H1 (cell line): Measurements from ENCODE around the gene CRTC3. TPM values are rescaled to one million over a fixed set of nuclear protein-coding genes. Genes with fewer than 3 reads are reported as not detected.
"Not testable (repeated sequence)": the region's sequence is repeated elsewhere in the genome, so short reads cannot be mapped to it uniquely, and the experiment has no call there.

Experiments used
- CTCF ChIA-PET: fragments of 300-600 bp; sonication (Branson Sonifier 250); formaldehyde crosslinking; loops from one replicate; lab custom pipeline; 2021; ENCODE audit not compliant: partially characterized antibody; lab: Charles Lee
- POLR2A ChIA-PET: fragments of 300-600 bp; sonication (Branson Sonifier 250); formaldehyde crosslinking; loops from one replicate; lab custom pipeline; 2021; ENCODE audit warnings: inconsistent platforms; ENCODE audit not compliant: partially characterized antibody; lab: Charles Lee
- DNase-seq, 2 experiments: peaks; one replicate each; pipeline versions ENCODE4 v3.0.0 to v3.0.0-alpha.2; 2010 to 2022; ENCODE audit warnings: low spot score in 2 of 2, low read depth in 1 of 2, mixed read lengths in 1 of 2
- FAIRE-seq: peaks from 2 replicates; lab custom pipeline; 2011; peaks lifted over from hg19 to GRCh38; lab: Jason Lieb, UNC
- H2AFZ ChIP-seq: 2 replicates; pipeline ENCODE4 v1.8.1; 2012; ENCODE audit warnings: low read length, inconsistent platforms
- H2AK5ac ChIP-seq: 2 replicates; pipeline ENCODE4 v1.6.1; 2013; ENCODE audit warnings: low read depth, low read length
- H2BK120ac ChIP-seq: replicated peaks from 2 replicates; pipeline ENCODE3; 2013; ENCODE audit warnings: low read depth, low read length, inconsistent platforms
- H2BK12ac ChIP-seq: 2 replicates; pipeline ENCODE4 v1.6.1; 2013; ENCODE audit warnings: low read depth, low read length
- H2BK15ac ChIP-seq: 2 replicates; pipeline ENCODE4 v1.6.1; 2013; ENCODE audit warnings: low read length
- H2BK20ac ChIP-seq: 2 replicates; pipeline ENCODE4 v1.6.1; 2013; ENCODE audit warnings: low read length
- H2BK5ac ChIP-seq: 2 replicates; pipeline ENCODE4 v1.6.1; 2013; ENCODE audit warnings: low read depth, low read length
- H3K14ac ChIP-seq: 2 replicates; pipeline ENCODE4 v1.6.1; 2013; ENCODE audit warnings: inconsistent platforms; ENCODE audit not compliant: insufficient read length
- H3K18ac ChIP-seq: 2 replicates; pipeline ENCODE4 v1.6.1; 2013; ENCODE audit warnings: low read length; ENCODE audit errors: extremely low read depth
- H3K23ac ChIP-seq: 2 replicates; pipeline ENCODE4 v1.6.1; 2013; ENCODE audit warnings: inconsistent platforms; ENCODE audit not compliant: insufficient read length
- H3K23me2 ChIP-seq: 2 replicates; pipeline ENCODE4 v1.6.1; 2013; ENCODE audit warnings: low read depth, low read length
- H3K27ac ChIP-seq: 2 replicates; pipeline ENCODE4 v1.6.1; 2011; ENCODE audit warnings: low read depth, low read length, inconsistent platforms
- H3K27me3 ChIP-seq, 4 experiments: replicated peaks in 1 of 4; 1 replicate in 1 of 4; 2 replicates in 3 of 4; pipeline versions ENCODE4 v1.6.1 to v1.8.1; 2011 to 2013; ENCODE audit warnings: low read length in 3 of 4, mild to moderate bottlenecking in 3 of 4, inconsistent platforms in 2 of 4, mixed read lengths in 2 of 4, moderate library complexity in 1 of 4; ENCODE audit not compliant: control insufficient read depth in 3 of 4, insufficient read depth in 3 of 4; ENCODE audit errors: extremely low read depth in 1 of 4
- H3K36me3 ChIP-seq, 4 experiments: 2 replicates each; pipeline versions ENCODE4 v1.6.1 to v1.8.1; 2011 to 2013; ENCODE audit warnings: mild to moderate bottlenecking in 4 of 4, low read length in 3 of 4, moderate library complexity in 2 of 4, control low read depth in 1 of 4, inconsistent platforms in 1 of 4; ENCODE audit not compliant: insufficient read depth in 4 of 4, control insufficient read depth in 2 of 4
- H3K4ac ChIP-seq: replicated peaks from 2 replicates; pipeline ENCODE3; 2013; ENCODE audit warnings: low read length, low read depth, mixed read lengths, inconsistent platforms; ENCODE audit not compliant: insufficient read length
- H3K4me1 ChIP-seq, 4 experiments: replicated peaks in 1 of 4; 1 replicate in 1 of 4; 2 replicates in 3 of 4; pipeline versions ENCODE4 v1.6.1 to v1.8.1; 2011 to 2013; ENCODE audit warnings: low read length in 3 of 4, inconsistent platforms in 2 of 4, mixed read lengths in 1 of 4; ENCODE audit not compliant: insufficient read depth in 4 of 4, control insufficient read depth in 3 of 4
- H3K4me2 ChIP-seq, 2 experiments: 2 replicates each; pipeline versions ENCODE4 v1.6.1 to v1.8.1; 2011 to 2013; ENCODE audit warnings: low read depth in 2 of 2, low read length in 2 of 2, control low read depth in 1 of 2, inconsistent platforms in 1 of 2, mild to moderate bottlenecking in 1 of 2; ENCODE audit not compliant: insufficient read depth in 1 of 2
- H3K4me3 ChIP-seq, 4 experiments: fragments of 200-600, 300-600 bp in 1 of 4; sonication (generic), shearing (Covaris generic), sonication (Bioruptor Twin) in 1 of 4; 2 replicates each; pipeline versions ENCODE4 v1.5.1 to v1.8.1; 2011 to 2016; ENCODE audit warnings: low read length in 4 of 4, low read depth in 3 of 4, control low read depth in 2 of 4, inconsistent platforms in 2 of 4, mild to moderate bottlenecking in 2 of 4, mixed read lengths in 1 of 4, moderate library complexity in 1 of 4; ENCODE audit not compliant: insufficient read depth in 2 of 4; ENCODE audit errors: extremely low read depth in 1 of 4
- H3K56ac ChIP-seq: replicated peaks from 2 replicates; pipeline ENCODE3; 2013; ENCODE audit warnings: low read depth, mild to moderate bottlenecking, mixed read lengths, low read length, inconsistent platforms; ENCODE audit not compliant: insufficient read length
- H3K79me1 ChIP-seq: 2 replicates; pipeline ENCODE4 v1.6.1; 2013; ENCODE audit warnings: low read depth, low read length, control low read depth
- H3K79me2 ChIP-seq, 2 experiments: 2 replicates each; pipeline versions ENCODE4 v1.6.1 to v1.8.1; 2012 to 2013; ENCODE audit warnings: low read length in 2 of 2, mild to moderate bottlenecking in 2 of 2, inconsistent platforms in 1 of 2; ENCODE audit not compliant: insufficient read depth in 2 of 2, control insufficient read depth in 1 of 2
- H3K9ac ChIP-seq, 4 experiments: replicated peaks in 1 of 4; 1 replicate in 1 of 4; 2 replicates in 3 of 4; pipeline versions ENCODE4 v1.6.1 to v1.8.1; 2011 to 2013; ENCODE audit warnings: low read depth in 3 of 4, low read length in 3 of 4, control low read depth in 2 of 4, mild to moderate bottlenecking in 2 of 4, moderate library complexity in 2 of 4, inconsistent platforms in 1 of 4; ENCODE audit errors: extremely low read depth in 1 of 4
- H3K9me3 ChIP-seq, 2 experiments: 2 replicates each; pipeline versions ENCODE4 v1.6.1 to v1.8.1; 2012 to 2013; ENCODE audit warnings: mild to moderate bottlenecking in 2 of 2, moderate library complexity in 2 of 2, control low read depth in 1 of 2, inconsistent platforms in 1 of 2, low read depth in 1 of 2, low read length in 1 of 2, mixed read lengths in 1 of 2; ENCODE audit not compliant: insufficient read depth in 2 of 2
- H4K20me1 ChIP-seq, 2 experiments: replicated peaks in 1 of 2; 2 replicates each; pipeline versions ENCODE3 to v1.8.1; 2011 to 2013; ENCODE audit warnings: inconsistent platforms in 2 of 2, low read length in 2 of 2, mild to moderate bottlenecking in 1 of 2; ENCODE audit not compliant: insufficient read depth in 2 of 2, control insufficient read depth in 1 of 2
- H4K5ac ChIP-seq: 2 replicates; pipeline ENCODE4 v1.6.1; 2013; ENCODE audit warnings: low read length, low read depth, mixed read lengths, inconsistent platforms; ENCODE audit not compliant: insufficient read length
- H4K8ac ChIP-seq: 2 replicates; pipeline ENCODE4 v1.8.0; 2013; ENCODE audit warnings: mild to moderate bottlenecking, moderate library complexity, low read length, inconsistent platforms; ENCODE audit not compliant: insufficient read depth; ENCODE audit errors: extremely low read depth
- H4K91ac ChIP-seq: replicated peaks from 2 replicates; pipeline ENCODE3; 2013; ENCODE audit warnings: low read length, mixed read lengths, inconsistent platforms; ENCODE audit not compliant: insufficient read length
- WGBS, 2 experiments: shearing (Covaris generic) in 1 of 2; methylation state at CpG; one replicate each; pipeline versions ENCODE4 v1.1.6 to v1.1.7; 2013 to 2015; ENCODE audit warnings: low lambda C conversion rate in 2 of 2, mixed read lengths in 2 of 2, inconsistent platforms in 1 of 2, low coverage in 1 of 2, missing lambda C conversion rate in 1 of 2; ENCODE audit not compliant: insufficient replicate concordance in 2 of 2, insufficient coverage in 1 of 2, insufficient read length in 1 of 2; ENCODE audit errors: extremely low coverage in 1 of 2, missing lambda C conversion rate in 1 of 2; 5-methylcytosine and 5-hydroxymethylcytosine counted together
- polyA plus RNA-seq, 7 experiments: library from polyadenylated mRNA; depleted of rRNA in 3 of 7; stranded (reverse) in 5 of 7; unstranded in 2 of 7; fragments of >200 nt in 5 of 7; fragments of 200-250 nt in 2 of 7; gene quantifications; 1 replicate in 5 of 7; 2 replicates in 1 of 7; 4 replicates in 1 of 7; pipeline versions ENCODE4 v1.2.1 to v1.2.3, GENCODE V29; 2011 to 2013; ENCODE audit warnings: missing spikeins in 2 of 7, mixed read lengths in 2 of 7
- total RNA-seq: library from RNA; stranded (reverse); fragmentation: NEBNext Ultra II Directional; extraction: Animal tissue kit (Norgen Biotek cat#: 25700); gene quantifications from 2 replicates; pipeline ENCODE4 v1.2.1, GENCODE V29; 2021

The CRTC3 gene
- total and polyA plus RNA-seq, 2 of the 8 experiments (the other 6 are each of a cell fraction or from before 2014, with no cell fraction given): 5.0 to 5.3 TPM

DNA sequence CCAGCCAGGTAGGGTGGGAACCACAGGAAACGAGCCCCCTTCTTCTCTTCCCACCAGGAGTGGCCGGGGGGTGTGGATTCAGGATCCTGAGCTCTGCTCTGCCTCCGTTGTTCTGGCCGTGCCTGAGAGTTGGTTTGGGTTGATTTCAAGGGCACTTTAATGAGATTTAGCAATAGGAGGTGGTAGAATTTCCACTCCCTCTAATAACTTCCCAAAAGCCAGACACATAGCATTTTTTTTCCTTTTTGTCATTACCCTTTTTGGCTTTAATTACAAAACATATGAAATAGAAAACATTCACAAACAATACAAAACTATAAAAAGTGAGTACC, 131.2 kb downstream of the CRTC3 start:
- H2BK12ac ChIP-seq, H3K36me3 ChIP-seq, H3K23me2 ChIP-seq, H3K27ac ChIP-seq, CTCF ChIA-PET, H3K4me3 ChIP-seq, H3K23ac ChIP-seq, H2BK5ac ChIP-seq, H2BK20ac ChIP-seq, H3K4me2 ChIP-seq, H2AFZ ChIP-seq, H4K5ac ChIP-seq, POLR2A ChIA-PET, H3K79me1 ChIP-seq, H3K79me2 ChIP-seq, H4K91ac ChIP-seq, H3K56ac ChIP-seq, FAIRE-seq, H3K9ac ChIP-seq, H3K4me1 ChIP-seq, H4K20me1 ChIP-seq, H3K9me3 ChIP-seq, H3K14ac ChIP-seq, H2AK5ac ChIP-seq, H2BK120ac ChIP-seq, H3K4ac ChIP-seq, H3K27me3 ChIP-seq, DNase-seq, H2BK15ac ChIP-seq, H4K8ac ChIP-seq: not testable (repeated sequence)
- H3K18ac ChIP-seq: peak overlapping the region; percentile 32; the same call in 1 of the 2 replicates
- WGBS, 2 experiments: 76% methylated on average over 4 of the region's 4 CpGs; no CpG with 5 or more reads in 1 of the 2 experiments

DNA sequence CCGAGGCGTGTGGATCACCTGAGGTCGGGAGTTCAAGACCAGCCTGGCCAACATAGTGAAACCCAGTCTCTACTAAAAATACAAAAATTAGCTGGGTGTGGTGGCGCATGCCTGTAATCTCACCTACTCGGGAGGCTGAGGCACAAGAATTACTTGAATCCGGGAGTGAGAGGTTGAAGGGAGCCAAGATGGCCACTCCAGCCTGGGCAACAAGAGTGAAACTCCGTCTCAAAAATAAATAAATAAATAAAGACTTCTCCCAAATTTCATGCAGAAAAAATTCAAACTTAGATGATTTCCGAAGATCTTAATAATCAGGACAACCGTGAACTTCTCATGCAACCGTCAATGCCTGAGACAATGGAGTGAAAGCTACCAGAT, 134.3 kb downstream of the CRTC3 start:
- H4K5ac ChIP-seq, H3K18ac ChIP-seq, H4K8ac ChIP-seq, H3K23me2 ChIP-seq, H4K20me1 ChIP-seq, H2AFZ ChIP-seq, H2BK20ac ChIP-seq, H3K4ac ChIP-seq, H3K14ac ChIP-seq, H3K4me1 ChIP-seq, H3K9ac ChIP-seq, H2AK5ac ChIP-seq, H2BK120ac ChIP-seq, H3K4me2 ChIP-seq, H3K79me1 ChIP-seq, H4K91ac ChIP-seq, H3K23ac ChIP-seq, H3K27ac ChIP-seq, H3K56ac ChIP-seq, H3K9me3 ChIP-seq, FAIRE-seq, H3K27me3 ChIP-seq, H3K4me3 ChIP-seq, H2BK5ac ChIP-seq, H2BK15ac ChIP-seq, H3K36me3 ChIP-seq, DNase-seq, H3K79me2 ChIP-seq, H2BK12ac ChIP-seq: not testable (repeated sequence)
- CTCF ChIA-PET: interaction anchor here (0.6 to 1.1 kb wide), 7 partner anchors 11 to 339 kb away, joined by 3 to 4 read pairs (median 3); no protein-coding TSS in a partner anchor
- POLR2A ChIA-PET: interaction anchor here (0.8 to 1.5 kb wide), 2 partner anchors 10 to 14 kb away, joined by 3 to 4 read pairs; no protein-coding TSS in a partner anchor
- 90% methylated on average over 10 of the region's 10 CpGs; no CpG with 5 or more reads in 1 of the 2 experiments for WGBS, 2 experiments
